UCSD-AML1 (cell line): ENCODE data around the gene ARHGAP10.

Experiments used
- DNase-seq: peaks from one replicate; lab custom pipeline; 2025; ENCODE audit not compliant: unreplicated experiment; lab: John Stamatoyannopoulos, UW

The ARHGAP10 gene

DNA sequence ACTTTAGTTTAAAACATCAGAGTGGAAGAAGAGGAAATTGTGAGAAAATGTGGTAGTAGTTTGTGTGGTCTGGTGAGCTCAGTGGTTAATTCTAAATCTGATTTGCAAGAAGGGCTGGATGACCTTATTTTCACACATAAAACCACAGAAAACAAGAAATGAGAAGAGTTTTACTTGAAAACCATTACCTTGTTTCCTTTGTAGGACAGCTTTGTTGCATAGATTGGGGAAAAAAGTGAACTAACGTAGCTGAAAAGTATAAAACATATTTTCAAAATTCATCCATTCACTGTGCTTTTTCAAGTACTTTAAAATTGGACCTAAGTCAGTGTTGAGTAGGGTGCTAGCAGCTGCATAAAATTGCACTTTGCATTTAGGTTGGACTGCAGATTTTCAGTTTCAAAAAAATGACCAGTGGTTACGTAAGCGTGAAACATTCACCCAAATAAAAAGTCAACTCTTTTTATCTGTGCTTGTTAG lies 211.3 kb downstream of the ARHGAP10 start:
- no peak for DNase-seq

DNA sequence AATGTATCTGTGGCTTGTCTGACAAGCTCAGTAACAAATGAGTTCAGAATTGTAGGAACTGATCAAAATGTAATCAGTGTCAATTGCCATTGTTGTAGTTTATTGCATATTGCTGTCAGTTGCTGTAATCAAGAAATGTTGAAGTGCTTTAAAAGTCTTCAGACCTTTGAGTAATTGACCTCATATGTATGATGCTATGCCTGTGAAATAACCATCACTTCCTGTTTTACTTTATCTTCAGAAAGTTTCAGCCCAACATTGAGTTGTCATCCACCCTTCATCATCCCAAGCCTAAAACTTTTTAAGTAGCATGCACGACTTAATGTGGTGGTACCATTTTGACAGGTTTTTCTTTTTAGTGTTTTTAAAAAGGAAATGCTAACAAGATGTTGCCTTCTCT lies 212.4 kb downstream of the ARHGAP10 start:
- no peak for DNase-seq

DNA sequence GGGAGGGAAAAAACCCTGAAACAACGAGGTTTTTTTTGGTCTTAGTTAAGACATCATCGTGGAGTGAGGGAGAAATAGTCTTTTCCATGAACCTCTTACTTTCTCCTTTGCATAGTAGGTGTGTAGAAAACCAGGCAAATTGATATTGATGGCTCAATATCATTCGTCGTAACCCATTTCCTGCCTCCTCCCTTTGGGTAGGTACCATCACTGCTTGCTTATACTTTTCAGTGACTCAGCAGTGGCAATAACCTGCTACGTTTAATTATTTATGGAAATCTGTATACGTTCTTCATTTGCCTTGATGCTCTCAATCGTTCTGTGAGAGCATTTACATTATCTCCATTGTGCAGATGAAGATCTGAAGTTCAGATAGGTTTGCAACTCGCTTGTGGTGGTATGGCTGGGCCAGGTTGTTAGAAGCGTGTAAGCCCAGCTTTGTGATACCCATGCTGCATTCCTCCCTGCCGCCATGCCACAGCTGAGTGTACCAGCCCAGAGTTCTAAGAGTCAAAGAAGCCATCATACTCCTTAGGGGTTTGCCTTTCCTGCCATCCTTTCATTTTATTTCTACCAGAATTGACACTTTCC lies 212.9 kb downstream of the ARHGAP10 start:
- no peak for DNase-seq

DNA sequence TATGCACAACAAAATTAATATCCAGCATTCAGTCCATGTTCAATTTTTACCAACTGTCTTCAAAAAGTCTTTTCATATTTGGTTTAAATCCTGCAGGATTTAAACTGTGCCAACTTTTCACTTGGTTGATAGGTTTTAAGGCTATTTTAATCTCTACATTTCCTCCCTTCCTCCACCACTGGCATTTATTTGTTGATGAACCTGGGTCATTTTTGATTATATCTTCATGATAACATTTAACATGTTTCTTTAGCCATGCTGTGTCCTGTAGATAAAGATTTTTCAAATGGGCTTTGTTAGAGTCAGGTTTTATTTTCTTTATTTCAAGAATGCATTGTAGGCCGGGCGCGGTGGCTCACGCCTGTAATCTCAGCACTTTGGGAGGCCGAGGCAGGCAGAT lies 216.4 kb downstream of the ARHGAP10 start:
- no peak for DNase-seq

DNA sequence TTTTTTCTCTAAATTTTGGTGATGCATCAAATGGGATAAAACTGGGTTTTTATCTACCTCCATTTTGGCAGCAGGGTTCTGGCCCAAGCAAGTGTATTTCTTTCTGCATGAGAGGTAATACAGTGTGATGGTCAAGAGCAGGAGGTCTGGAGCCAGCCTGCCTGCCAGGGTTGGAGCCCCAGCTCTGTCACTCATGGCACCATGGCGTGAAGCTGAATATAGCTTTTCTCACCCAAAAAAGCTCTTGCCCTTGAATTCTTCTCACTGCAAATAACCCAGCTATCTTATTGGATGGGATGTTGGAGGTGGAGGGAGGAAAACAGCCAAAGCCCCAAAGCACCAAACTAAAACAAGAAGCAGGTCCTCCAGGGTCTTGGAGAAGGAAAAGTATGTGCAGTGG lies 218.4 kb downstream of the ARHGAP10 start:
- DNase-seq: no peak

DNA sequence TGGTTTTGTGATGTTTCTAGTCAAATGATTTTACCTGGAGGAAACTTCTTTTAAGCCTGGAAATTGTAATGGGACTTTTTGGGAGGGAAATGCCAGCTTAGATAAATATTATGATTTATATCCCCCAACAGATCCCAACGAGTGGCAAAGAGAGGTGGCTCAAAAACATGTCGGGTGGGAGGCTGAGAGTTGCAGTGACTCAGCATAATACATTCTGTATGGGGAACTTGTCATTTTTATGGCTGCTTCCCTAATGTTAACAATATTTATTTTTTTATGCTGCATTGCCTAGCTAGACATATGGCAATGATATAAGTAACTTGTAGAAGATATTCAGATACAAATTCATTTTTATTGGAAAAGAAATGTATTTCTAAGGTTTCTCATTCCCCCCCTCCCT lies 219.0 kb downstream of the ARHGAP10 start:
- DNase-seq: no peak

DNA sequence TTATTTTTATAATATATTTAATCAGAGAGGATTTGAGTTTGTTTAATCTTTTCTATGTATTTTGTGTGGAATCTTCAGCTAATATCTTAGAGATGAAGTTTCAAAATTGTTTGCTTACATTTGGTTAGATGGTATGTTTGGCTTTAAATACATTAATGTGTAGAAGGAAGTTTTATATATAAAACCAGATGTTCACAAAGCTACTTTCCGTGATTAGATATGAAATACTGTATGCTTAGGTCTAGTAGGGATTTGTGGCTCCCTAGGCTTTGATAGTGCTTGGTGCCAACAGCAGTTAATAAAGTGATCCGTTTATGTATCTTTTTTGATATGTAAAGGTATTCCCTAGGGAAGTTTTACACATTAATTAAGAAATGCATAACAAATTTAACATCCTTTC lies 223.0 kb downstream of the ARHGAP10 start:
- DNase-seq: no peak

DNA sequence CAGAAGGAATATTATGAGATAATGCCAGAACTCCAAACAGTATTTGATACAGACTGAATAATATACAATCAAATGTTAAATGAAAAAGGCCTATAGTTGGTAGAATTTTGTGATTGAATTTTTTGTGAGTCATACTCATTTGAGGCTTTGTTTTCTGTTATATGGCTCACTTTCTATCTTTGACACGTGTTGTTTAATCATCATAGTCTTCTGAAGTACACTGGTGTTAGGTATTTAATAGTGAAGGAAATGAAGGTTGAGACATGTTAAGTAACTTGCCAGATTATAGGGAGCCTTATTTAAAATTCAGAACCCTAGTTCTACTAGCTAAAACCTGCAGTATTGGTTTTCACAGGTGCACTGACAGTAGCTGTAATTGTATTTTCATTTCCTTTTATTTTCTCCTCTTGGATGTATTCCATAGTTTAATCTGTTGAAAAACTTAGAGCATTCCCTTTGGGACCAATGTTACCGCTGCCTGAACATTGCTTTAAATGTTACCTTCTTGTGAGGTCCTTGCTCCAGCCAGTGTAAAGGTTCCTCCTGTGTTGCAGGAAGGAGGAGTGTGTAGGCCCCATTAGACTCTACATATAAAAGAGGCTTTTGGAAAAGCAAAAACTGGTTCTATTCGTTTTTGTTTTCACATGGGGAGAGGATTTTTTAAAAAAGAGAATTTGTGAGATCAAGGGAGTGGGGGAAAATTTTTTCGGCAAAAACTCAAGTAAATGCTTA lies 224.1 kb downstream of the ARHGAP10 start:
- DNase-seq: no peak

DNA sequence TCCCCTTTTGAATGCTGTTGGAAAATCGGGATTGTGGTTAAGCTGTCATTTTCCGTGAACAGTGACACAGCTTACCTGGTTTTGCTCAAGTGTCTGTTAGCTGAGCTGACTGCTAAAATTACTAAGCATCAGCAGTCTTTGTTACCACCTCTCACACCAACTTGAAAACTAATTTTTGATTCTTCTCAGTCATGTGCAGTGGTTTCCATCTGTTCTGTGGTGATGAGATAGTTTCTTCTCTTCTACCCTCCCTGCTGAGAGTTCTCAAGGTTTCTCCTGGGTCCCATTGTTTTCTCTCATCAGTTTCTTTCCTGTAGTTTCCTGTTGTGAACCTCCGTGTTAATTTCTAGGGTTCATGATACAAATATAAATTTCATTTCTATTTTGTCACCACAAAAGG lies 225.6 kb downstream of the ARHGAP10 start:
- no peak for DNase-seq

DNA sequence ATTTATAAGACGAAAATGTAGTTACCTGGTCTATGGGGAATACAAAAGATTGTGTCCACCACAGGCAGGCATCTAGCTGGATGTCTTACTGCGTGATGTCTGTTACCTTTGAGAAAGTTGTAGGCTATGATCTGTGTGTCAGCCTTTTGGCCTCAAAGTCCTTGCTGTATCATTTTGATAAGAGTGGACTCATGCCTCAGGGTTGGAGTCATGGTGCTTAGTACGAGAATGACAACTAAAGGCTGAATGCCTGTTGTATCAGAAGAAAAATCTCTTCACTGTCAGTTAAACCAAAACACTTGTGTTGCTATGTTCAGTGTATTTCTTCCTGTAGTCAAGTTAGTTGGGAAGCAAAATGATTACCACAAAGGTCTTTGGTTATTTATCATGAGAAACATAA lies 226.2 kb downstream of the ARHGAP10 start:
- DNase-seq: no peak

DNA sequence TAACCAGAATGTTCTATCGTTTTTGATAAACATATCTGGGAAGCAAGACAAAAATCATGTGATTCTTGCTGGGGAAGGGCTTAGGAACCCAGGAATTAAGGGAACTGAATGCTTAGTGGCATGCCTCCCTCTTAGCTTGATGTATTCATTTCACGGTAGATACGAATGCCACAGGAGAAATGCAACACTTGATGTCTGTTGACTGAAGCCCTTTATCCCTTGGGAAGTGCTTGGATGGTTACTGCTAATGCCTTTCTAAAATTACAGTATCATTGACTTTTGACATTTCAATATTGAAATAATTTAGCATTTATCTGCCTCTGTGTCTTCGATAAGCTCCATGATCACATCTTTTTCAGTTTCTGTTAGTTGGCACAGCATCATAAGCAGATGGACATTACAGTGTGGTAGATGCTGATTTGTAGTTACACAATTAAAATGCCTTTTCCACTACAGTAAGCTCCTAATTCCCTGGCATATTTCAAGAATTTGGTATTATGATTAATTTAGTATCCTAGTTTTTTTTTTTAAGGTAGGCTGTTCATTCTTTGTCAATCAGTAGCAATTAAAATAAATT lies 226.7 kb downstream of the ARHGAP10 start:
- DNase-seq: no peak

DNA sequence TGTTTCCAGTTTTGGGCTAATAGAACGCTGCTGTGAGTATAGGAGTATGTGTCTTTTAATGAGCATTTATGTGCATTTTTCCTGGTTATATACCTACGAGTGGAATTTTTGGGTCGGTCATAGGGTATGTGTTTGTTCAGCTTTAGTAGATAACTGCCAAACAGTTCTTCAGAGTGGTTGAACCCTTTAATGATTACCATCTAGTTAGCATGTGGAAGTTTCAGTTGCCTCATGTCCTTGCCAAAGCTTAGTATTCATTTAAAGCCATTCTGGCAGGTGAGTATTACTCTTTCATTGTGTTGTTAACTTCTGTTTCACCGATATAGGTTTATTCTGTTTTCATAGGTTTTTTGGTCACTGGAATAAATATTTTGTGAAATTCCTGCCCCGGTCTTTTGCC lies 229.1 kb downstream of the ARHGAP10 start:
- no peak for DNase-seq

DNA sequence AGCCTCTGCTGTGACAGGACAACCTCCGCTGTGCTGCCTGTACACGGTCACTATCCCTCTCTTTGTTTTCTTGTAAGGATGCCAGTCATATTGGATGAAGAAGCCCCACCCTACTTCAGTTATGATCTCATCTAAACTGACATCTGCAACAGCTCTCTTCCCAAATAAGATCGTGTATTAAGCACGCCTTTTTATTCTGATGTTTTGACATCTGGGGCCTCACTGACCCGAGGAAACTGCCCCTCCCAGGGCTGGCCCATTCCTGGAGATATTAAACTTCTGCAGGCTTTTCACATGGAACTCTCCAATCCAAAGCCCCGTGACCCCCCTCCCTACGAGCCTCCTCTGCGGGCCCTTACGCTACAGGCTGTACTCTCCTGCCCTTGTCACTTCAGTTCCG lies 232.0 kb downstream of the ARHGAP10 start:
- no peak for DNase-seq

DNA sequence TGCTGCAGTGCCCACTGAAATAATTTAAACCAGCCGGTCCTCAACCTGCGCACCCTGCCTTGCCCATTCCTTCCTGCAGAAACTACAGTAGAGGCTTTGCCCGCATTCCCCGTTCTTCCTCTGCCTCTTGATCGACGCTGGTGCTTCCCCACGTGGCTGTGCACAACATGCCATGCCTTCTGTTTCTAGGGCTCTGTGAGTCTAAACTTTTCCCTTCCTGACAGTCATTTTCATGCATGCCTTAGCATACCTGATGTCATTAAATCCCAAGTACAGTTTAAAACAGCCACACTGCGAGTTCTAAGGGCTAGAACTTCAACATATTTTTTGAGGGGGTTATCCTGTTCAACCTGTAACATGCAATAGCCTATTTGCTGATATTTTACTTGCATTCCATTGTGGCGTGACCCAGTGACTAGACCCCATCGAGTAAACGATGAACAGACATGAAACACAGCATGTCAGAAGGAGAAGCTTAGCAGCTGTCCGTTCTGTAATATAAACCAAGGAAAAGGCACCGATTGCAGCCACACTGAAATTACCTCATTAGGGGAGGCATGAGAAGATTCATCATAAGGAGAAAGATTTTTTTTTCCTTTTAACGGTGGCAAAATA lies 232.5 kb downstream of the ARHGAP10 start:
- no peak for DNase-seq

DNA sequence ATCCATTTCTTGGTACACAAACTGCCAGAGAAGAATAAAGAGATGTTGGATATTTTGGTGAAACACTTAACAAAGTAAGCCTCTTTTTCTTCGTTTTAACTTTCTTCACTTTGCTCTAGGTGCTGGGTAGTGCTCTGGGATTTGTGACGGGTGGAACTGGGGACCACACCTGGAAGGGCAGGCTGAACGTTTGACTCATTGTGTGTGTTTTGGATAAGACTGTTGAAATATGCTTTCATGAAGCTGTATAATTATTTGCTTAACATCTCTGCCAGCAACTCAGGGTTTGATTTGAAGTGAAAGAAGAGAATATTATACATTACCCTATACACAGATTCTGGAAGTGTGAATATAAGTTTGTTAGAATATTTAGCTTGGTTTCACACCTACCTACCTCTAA lies 233.2 kb downstream of the ARHGAP10 start:
- no peak for DNase-seq

DNA sequence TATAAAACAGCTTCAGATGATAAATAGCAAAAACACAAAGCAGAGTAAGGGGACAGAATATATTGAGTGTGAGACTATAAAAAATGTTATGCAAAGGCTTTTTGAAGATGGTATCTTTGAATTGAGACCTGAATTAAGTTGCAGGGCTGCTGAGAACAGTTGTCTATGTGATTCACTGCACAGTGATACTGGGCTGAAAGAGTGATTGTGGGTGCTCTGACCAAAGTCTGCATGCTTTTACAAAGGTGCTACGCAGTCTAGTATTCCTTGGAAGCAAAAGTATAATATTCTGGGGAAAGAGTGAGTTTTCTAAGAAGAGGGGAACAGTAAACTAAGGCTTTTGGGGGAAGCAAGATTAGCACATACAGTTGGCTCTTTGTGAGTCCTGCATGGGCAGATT lies 234.0 kb downstream of the ARHGAP10 start:
- DNase-seq: no peak

DNA sequence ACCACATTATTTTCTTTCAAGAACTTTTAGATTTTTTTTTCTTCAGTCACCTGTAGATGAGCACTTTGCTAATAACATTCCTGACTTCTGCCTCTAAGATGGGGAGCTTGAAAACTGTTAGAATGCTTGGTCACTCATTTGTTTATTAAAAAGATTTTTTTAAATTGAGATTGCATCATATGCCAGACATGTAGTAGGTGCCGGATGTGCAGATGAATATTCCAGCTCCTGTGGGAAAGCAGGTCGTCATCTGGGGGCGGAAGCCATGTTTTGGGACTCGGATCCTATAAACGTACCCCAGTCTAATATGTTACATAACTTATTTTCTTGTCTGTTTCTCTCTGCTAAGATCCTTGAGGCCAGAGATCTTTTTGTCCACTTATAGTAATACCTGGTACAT lies 236.8 kb downstream of the ARHGAP10 start:
- DNase-seq: no peak

DNA sequence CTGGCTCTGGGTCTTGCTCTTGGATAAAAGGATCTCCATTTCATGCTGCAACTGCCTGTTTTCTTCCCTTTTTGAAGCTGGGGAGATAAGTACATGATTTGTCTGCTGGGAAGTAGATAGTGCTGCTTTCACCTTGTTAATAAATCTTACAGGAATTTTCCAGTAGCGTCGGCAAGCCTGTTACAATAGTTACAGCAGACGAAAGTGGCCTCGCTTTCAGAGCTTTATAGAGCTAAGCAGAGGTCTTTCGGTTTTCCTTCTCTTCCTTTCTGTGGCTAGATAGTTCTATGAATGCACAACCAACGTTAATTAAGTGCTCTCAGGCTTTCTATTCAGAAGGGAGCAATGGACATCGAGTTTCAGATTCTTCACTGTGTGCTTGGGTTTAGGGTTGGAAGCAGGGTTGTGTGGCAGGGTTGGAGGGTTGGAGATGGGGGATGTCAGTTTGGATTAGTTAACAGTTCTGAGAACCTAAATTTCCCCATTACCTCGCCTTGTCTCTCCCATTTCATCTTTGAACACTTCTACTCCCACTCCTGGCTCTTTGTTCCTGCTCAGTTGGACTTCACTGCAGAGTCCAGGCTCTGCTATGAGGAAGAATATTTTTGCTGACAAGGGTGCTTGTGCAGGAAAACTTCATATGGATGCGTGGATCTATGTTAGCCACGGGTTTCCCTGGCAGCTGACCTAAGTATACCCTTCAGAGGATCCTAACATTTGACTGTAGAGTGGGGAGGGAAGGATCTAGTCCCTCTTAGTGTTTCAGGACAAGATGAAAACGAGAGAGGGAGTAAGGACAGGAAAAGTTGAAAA lies 237.9 kb downstream of the ARHGAP10 start:
- DNase-seq: no peak

DNA sequence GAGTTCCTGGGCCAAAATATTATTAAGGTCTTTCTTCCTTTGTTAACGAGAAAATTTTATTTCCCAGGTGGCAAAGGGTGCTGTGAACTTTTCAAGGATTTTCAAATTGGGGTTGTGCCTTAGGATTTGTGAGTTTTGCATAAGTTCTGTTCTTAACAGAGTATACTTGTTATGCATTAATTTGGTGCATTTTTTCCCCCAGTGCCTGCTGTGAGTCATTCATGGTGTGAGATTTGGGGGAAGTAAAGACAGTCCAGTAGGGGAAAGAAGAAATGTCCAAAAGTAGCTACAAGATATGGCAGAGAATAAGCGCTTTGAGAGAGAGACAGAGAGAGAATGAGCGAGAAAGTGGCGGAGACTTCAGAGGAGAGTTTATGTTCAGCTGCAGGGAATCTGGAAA lies 239.2 kb downstream of the ARHGAP10 start:
- DNase-seq: no peak

DNA sequence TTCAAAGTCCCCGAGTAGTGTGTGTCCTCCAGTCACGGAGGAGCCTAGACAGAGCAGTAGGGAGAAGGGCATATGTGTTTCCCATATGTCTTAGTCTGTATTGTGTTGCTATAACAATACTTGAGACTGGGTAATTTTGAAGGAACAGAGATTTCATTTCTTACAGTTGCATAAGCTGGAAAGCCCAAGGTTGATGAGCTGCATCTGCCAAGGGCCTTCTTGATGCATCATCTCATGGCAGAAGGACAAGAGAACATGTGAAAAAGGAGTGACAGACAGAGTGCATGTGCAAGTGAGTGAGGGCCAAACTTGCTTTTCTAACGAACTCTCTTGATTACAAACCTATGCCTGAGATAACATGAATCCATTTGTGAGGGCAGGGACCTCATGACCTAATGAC lies 243.4 kb downstream of the ARHGAP10 start:
- DNase-seq: no peak
